ENCODE measurements around the gene INVS.
"Not testable (repeated sequence)": the region's sequence is repeated elsewhere in the genome, so short reads cannot be mapped to it uniquely, and the experiment has no call there.

The INVS gene, protein sequence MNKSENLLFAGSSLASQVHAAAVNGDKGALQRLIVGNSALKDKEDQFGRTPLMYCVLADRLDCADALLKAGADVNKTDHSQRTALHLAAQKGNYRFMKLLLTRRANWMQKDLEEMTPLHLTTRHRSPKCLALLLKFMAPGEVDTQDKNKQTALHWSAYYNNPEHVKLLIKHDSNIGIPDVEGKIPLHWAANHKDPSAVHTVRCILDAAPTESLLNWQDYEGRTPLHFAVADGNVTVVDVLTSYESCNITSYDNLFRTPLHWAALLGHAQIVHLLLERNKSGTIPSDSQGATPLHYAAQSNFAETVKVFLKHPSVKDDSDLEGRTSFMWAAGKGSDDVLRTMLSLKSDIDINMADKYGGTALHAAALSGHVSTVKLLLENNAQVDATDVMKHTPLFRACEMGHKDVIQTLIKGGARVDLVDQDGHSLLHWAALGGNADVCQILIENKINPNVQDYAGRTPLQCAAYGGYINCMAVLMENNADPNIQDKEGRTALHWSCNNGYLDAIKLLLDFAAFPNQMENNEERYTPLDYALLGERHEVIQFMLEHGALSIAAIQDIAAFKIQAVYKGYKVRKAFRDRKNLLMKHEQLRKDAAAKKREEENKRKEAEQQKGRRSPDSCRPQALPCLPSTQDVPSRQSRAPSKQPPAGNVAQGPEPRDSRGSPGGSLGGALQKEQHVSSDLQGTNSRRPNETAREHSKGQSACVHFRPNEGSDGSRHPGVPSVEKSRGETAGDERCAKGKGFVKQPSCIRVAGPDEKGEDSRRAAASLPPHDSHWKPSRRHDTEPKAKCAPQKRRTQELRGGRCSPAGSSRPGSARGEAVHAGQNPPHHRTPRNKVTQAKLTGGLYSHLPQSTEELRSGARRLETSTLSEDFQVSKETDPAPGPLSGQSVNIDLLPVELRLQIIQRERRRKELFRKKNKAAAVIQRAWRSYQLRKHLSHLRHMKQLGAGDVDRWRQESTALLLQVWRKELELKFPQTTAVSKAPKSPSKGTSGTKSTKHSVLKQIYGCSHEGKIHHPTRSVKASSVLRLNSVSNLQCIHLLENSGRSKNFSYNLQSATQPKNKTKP

DNA sequence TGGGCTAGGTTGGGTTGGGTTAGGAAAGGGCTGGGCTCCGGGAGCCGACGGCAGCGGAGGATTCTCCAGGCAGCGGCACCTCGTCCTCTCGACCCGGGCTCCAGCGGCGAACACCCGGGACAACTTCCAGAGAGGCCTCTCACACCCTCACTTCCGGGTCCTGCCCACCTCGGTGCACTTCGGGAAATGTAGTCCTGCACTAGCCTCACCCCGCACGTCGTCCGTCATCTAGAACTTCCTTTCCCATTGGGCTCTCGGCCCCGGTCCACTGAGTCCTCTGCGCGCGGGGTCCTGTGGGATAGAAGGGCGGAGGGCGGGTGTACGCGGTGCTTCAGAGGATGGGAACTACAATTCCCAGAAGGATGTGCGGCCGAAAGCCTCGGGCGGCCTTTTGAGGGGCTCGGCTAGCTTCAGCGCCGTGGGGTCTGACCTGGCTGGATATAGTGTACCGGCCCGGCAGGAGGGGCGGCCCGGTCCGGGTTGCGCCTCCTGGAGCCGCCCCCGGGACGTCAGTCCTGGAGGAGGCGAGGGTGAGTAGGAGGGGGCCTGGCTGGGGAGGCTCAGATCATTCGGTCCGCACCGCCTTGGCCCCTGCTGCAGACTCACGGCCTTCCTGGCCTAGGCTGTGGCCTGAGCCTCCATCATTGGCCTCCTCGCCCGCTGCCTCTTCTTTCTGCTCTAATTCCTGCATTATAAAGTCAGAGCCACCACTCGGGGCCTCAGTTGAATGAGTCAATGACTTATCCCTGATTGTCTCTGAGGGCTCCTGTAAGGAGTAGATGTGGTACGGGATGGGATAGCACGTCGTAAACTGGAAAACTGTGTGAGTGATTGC is at the start of gene INVS, which contains the start of gene ERP44:
Gene INVS, plus strand, starts transcription at position 357 of the 835 bp plus-strand sequence. CDS start 5,279 bp downstream, outside the sequence.
Gene ERP44, minus strand, starts transcription at position 114 of the 835 bp plus-strand sequence. CDS start 160 bp downstream, outside the sequence.
- peak; percentile 99 for DNase-seq

DNA sequence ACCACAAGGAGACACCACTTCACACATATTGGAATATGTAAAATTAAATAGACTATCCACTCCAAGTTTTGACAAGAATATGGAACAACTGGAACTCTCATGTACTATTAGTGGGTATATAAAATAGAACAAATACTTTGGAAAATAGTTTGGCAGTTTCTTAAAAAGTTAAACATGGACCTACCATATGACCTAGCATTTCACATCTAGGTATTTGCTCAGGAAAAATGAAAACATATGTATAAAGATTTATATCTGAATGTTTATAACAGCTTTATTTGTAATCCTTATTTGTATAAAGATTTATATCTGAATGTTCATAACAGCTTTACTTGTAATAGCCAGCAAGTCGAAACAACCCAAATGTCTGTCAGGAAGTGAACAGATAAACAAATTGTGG is 49.5 kb upstream of the INVS start:
- DNase-seq = no peak

DNA sequence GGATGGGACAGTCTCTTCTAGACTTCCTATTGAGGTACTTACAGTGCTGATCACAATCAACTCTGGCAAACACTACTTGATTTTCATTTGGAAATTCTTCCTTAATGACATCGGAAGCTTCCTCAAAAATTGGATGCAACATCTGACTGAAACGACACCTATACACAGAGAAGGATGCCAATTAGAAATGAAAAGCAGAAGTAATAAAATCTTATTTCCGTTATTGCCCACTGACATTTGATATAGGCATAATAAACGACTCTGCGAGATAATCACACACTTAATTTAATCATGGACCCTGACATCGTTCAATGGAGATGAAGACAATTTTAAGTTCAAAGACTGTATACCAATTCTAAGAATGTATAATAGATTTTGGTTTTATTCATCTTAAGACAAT is 46.7 kb upstream of the INVS start:
- DNase-seq = no peak

DNA sequence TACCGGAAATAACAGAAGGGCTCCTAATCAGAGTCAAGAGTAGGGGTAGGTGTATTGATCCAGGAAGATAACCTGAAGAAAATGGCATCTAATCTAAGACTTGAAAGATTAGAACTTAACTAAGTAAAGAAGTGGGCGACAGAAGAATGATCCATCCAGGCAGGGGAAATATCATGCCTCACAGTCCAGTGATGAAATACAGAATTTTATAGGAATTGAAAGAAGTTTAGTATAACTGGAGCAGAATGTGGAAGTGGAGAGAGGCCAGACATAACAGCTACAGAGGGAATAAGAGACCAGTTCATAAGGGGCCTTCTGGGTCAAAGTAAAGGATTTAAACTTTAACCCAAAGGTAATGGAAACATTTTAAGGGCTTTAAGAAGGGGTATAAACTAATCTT is 42.5 kb upstream of the INVS start:
- no peak for DNase-seq

DNA sequence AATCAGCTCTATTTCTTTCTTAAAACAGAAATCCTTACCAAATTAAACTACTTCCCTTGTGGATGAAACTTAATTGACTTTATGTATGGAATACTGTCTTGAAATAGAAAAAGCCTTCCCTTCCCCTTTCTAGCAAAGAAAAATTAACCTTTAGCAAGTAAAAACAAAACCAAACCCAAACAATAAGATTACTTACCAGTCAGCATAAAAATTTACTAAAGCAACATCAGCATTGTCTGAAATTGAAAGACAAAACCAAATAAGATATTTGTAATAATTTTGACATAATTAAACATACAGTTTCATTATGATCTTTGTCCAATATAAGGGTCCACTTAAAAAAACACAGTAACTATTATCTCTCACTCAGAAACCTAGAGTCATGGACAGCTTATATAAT is 41.4 kb upstream of the INVS start:
- DNase-seq = no peak

DNA sequence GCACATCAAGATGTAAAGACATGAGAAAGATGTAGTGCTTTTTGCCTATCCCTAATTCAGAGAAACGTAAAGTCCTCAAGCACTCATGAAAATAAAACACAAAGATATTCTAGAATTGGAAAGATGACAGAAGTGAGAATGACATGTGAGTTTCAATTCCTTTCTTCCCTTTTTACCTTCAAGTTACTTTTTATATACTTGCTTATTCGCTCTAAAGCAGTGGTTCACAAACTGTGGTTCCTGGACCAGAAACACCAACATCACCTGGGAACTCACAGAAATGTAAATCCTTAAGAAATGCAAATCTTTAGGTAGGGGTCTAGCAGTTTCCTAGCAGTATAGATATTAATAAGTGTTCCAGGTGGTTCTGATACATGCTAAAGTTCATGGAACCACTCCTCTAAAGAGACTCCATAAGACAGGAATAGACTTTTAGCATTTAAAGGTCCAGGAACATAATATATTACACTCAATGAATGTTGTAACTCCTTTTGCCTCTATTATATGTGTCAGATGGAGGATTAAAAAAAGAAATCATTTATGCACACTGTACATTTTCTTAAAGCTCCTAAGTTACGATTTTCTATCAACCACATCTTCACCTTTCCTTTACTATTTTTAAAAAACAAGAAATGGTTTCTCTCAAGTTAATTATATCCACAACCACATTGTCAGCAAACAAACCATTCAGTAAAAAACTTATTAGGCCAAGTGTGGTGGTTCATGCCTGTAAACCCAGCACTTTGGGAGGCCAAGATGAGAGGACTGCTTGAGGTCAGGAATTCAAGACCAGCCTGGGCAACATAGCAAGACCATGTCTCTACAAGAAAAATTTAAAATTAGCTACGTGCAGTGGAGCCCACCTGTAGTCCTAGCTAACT is 40.1 kb upstream of the INVS start:
- no peak for DNase-seq

DNA sequence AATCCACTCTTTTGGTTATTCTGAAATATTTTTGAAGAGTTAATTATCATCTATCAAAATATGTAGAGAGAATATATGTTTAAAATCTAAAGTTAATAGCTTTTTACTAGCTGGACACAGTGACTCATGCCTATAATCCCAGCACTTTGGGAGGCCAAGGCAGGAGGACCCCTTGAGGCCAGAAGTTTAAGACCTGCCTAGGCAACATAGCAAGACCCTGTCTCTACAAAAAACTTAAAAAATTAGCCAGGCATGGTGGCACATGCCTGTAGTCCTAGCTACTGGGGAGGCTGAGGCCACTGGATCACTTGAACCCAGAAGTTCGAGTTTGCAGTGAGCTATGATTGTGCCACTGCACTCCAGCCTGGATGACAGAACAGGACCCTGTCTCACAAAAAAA is 36.4 kb upstream of the INVS start:
- not testable (repeated sequence) for DNase-seq

DNA sequence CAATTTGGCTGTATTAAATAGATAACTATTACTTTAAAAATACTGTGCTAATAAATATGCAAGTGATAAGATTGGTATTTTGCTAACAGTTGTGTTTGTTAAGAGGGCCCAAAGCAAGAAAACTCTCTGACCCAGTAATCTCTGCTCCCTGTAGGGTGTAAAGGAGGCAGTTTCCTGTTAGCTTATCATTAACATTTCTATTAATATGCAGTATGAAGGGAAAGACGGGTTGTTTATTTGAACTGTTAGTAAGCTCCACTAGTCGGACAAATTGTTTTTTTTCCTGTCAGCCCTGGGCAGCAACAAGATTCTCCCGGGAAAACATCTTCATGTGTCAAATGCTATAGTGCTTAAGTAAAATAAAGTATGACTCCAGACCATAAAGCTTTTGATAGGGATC is 35.9 kb upstream of the INVS start:
- DNase-seq = no peak

DNA sequence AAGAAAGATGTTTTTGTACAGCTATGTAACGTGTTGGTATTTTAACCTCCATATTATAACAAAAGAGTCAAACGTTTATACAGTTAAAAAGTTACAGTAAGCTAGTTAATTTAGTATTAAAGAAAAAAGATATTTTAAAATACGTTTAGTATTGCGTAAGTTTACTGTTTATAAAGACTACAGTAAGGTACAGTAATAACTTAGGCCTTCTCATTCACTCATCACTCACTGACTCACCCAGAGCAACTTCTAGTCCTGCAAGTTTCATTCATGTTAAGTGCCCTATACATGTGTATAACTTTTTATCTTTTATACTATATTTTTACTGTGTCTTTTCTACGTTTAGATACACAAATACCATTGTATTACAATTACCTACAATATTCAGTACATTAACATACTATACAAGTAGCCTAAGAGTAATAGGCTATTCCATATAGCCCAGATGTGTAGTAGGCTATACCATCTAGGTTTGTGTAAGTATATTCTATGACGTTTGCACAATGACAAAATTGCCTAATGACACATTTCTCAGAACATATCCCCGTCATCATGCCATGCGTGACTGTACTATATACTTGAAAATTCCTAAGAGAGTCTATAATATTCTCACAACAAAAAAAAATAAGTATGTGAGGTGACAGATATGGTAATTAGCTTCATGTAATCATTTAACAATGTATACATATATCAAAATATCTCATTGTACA is 34.0 kb upstream of the INVS start:
- DNase-seq = no peak

DNA sequence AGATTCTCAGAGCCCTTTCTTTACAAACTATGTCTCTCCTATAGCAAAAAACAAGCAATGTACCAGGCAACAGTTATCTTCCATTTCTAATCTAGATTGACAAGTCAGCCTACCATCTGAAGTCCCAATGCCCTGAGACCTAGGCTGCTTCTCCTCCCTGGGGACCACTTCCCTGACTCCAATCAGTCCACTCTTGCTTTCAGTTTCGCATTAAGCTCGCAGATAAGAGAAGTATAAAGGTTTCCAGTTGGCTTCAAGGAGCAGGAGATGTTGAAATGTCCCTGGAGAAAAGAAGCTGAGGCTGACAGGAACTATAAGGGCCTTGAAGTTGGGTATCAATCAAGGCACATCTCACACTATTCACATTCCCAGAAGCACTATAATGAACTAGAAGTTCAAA is 32.5 kb upstream of the INVS start:
- DNase-seq = no peak

DNA sequence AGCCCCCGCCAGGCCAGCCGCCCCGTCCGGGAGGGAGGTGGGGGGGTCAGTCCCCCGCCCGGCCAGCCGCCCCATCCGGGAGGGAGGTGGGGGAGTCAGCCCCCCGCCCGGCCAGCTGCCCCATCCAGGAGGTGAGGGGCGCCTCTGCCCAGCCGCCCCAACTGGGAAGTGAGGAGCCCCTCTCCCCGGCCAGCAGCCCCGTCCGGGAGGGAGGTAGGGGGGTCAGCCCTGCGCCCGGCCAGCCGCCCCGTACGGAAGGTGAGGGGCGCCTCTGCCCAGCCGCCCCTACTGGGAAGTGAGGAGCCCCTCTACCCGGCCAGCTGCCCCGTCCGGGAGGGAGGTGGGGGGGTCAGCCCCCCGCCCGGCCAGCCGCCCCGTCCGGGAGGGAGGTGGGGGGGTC is 31.1 kb upstream of the INVS start:
- DNase-seq = not testable (repeated sequence)

DNA sequence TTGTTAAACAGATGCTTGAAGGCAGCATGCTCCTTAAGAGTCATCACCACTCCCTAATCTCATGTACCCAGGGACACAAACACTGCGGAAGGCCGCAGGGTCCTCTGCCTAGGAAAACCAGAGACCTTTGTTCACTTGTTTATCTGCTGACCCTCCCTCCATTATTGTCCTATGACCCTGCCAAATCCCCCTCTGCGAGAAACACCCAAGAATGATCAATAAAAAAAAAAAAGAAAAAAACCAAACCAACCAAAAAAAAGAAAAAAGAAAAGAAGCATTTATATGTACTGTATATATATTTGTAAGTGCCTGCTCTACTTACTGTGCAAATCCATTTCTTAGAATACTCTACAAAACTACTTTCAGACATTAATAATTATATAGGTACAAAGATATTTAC is 30.0 kb upstream of the INVS start:
- DNase-seq = not testable (repeated sequence)

DNA sequence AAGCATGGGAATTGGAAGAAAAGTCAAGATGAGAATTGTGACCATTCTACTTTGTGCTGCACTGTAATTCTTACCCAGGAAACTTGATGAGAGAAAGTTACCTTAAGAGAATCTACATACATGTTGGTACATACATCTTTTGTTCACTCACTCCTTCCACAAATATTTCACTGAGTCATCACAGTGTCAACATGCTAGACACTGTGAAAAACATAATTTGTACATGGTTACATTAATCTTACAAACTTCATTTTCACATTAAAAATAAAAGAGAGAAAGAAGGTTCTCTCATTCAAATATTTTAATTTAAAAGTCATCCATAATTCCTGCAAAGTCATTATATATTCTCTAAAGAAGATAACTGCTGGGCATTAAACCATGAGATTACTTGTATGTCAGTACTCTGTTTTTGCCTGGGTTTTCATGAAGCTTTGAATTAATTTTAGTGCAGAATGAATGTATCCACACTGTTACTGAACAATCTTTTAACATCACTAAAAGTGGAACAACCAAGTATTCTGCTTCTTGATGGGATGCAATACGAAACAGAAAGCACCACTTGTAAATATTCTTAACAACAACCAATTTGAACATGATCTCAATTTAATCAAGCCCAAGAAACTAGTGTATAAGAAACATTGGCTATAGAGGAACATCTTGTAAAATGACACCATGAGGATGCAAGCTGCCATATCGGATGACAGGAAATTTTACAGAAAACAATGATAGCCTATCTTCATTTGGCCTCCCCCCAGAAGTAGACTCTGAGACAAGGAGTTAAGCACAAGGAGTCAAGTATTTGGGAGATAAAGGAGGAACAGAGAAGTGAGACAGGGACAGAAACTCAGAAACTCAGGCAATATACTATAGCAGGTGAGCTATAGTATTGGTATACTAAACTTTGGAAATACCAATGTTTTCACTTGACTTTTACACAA is 28.7 kb upstream of the INVS start:
- no peak for DNase-seq

DNA sequence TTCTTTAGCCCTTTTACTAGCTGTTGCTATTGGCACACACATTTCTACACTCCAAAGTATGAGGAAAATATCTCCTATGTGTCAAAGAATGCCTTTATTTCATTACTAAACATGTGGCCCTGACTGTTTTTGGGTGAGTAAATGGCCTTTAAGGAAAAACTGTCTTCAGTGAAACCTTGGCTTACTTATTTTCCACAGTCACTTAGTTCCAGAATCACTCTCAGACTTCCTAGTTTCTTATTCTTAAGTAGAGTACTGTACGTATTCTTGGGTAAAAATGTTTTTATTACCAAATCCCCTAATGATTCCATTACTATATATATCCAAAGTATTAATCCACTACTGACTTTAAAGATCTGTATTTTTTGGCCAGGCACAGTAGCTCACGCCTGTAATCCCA is 27.8 kb upstream of the INVS start:
- no peak for DNase-seq

DNA sequence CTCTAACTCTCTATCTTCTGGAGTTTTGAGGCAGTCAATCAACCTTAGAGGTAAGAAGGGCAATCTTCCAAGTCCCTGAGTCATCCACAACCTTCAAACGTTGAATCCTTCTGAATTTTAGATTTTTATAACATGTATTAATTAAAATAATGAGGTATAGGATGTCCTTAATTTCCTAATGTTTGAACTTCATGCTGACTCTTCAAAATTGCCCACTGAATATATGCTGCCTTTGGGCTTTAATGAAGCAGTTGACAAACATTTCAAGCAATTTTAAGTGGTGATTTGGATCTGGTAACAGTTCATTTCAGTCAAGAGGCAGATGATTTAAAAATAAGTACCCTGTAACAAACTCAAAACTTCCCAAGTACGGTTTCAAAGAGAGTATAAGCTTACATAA is 26.2 kb upstream of the INVS start:
- DNase-seq = no peak

DNA sequence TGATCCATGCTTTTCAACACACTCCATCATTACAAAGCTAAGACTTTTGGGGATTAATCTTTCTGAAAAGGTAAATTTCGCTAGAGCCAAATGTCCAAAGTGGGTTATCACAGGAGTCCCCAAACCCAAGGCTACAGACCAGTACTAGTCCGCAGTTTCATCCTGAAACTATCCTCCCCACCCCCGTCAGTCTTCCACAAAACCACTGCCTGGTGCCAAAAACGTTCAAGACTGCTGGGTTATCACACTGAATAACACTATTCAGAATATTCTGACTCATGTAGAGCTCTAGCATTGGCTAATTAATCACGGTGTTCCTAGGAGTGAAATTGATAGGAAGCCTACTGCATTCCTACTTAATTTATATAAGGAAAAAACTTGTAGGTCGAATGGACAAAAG is 24.9 kb upstream of the INVS start:
- DNase-seq = no peak

DNA sequence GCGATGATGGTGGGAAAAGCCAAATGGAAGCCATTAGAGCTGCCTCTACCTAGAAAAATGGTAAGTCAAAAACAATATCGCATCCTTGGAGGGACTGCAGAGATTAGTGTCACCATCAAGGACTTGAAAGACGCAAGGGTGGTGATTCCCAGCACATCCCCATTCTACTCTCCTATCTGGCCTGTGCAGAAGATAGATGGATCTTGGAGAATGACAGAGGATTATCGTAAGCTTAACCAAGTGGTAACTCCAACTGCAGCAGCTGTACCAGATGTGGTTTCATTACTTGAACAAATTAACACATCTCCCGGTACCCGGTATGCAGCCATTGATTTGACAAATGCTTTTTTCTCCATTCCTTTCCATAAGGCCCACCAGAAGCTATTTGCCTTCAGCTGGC is 24.1 kb upstream of the INVS start:
- DNase-seq = no peak

DNA sequence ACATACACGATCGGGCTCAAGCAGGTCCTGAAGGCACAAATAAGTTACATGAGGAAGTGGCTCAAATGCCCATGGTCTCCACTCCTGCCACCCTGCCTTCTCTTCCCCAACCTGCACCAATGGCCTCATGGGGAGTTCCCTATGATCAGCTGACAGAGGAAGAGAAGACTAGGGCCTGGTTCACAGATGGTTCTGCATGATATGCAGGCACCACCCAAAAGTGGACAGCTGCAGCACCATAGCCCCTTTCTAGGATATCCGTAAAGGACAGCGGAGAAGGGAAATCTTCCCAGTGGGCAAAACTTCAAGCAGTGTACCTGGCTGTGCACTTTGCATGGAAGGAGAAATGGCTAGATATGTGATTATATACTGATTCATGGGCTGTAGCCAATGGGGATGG is 22.8 kb upstream of the INVS start:
- not testable (repeated sequence) for DNase-seq

DNA sequence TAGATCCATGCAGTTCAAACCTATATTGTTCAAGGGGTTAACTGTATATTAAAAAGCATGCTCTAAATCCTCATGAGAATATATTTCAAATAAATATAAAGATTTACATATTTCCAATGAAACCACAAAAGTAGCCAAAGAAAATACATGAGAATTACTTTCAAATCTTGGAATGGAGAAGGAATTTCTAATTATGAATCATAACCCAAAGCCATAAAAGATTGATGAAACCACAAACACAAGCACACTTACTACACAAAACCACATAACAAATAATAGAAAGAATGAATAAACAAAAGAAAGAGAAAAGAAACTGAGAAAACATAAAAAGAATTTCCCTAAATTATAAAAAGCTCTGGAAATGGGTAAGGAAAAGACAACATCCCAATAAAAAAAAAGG is 16.3 kb upstream of the INVS start:
- no peak for DNase-seq

All from NCI-H2081 (cell line).